ENCODE results near the gene POLR1A. TPM values are rescaled to one million over a fixed set of nuclear protein-coding genes. Genes with fewer than 3 reads are reported as not detected.

Gene POLR1A
- total RNA-seq, 1 experiment from 2014 or later = 25.5 TPM

GRCh38 chr2:86033751-86034692 is 71.7 kb downstream of the POLR1A start:
- no peak overlapping the region for H3K4me3 ChIP-seq
- no peaks in the 10 kb centered on the region for H3K27me3 ChIP-seq (replicated peaks)
- H3K4me1 ChIP-seq (replicated peaks) = peaks cover 15% of the 10 kb centered on the region
- no peaks in the 10 kb centered on the region for H3K9me3 ChIP-seq (replicated peaks)
- no peak for DNase-seq (ENCODE audit: low read depth in 1 of 2, low spot score in 2 of 2)
- H3K27ac ChIP-seq = no peak overlapping the region
- H3K36me3 ChIP-seq = peaks cover 89% of the 10 kb centered on the region

GRCh38 chr2:86032861-86033595 is 72.7 kb downstream of the POLR1A start:
- no peak for DNase-seq (ENCODE audit: low read depth in 1 of 2, low spot score in 2 of 2)
- Histone ChIP-seq H3K36me3 (peaks cover 91% of the 10 kb centered on the region), H3K4me3 (no peak overlapping the region), H3K9me3 (replicated peaks) (no peaks in the 10 kb centered on the region), H3K27me3 (replicated peaks) (no peaks in the 10 kb centered on the region), H3K27ac (no peak overlapping the region), H3K4me1 (replicated peaks) (peaks cover 15% of the 10 kb centered on the region)

GRCh38 chr2:86031606-86032005 is 74.1 kb downstream of the POLR1A start:
- no peak overlapping the region for H3K27ac ChIP-seq
- peaks cover 93% of the 10 kb centered on the region for H3K36me3 ChIP-seq
- no peak for DNase-seq (ENCODE audit: low read depth in 1 of 2, low spot score in 2 of 2)
- H3K4me1 ChIP-seq (replicated peaks) = peaks cover 7% of the 10 kb centered on the region
- H3K9me3 ChIP-seq (replicated peaks) = no peaks in the 10 kb centered on the region
- H3K4me3 ChIP-seq = no peak overlapping the region
- no peaks in the 10 kb centered on the region for H3K27me3 ChIP-seq (replicated peaks)

- H3K36me3 ChIP-seq = peaks cover 94% of the 10 kb centered on the region
Observed at GRCh38 chr2:86031151-86031550, 74.5 kb downstream of the POLR1A start.

GRCh38 chr2:86029873-86030272 is 75.8 kb downstream of the POLR1A start:
- no peak for DNase-seq (ENCODE audit: low read depth in 1 of 2, low spot score in 2 of 2)
- Histone ChIP-seq H3K9me3 (replicated peaks) (no peaks in the 10 kb centered on the region), H3K36me3 (peaks cover 91% of the 10 kb centered on the region), H3K27ac (no peak overlapping the region), H3K4me1 (replicated peaks) (no peaks in the 10 kb centered on the region), H3K27me3 (replicated peaks) (no peaks in the 10 kb centered on the region), H3K4me3 (no peak overlapping the region)

More at GRCh38 chr2:86031151-86031550, 74.5 kb downstream of the POLR1A start:
- no peak for DNase-seq (ENCODE audit: low read depth in 1 of 2, low spot score in 2 of 2)
- H3K4me1 ChIP-seq (replicated peaks) = peaks cover 3% of the 10 kb centered on the region
- no peaks in the 10 kb centered on the region for H3K27me3 ChIP-seq (replicated peaks)
- H3K9me3 ChIP-seq (replicated peaks) = no peaks in the 10 kb centered on the region
- no peak overlapping the region for H3K27ac ChIP-seq
- no peak overlapping the region for H3K4me3 ChIP-seq

GRCh38 chr2:86028766-86029381 is 76.8 kb downstream of the POLR1A start:
- DNase-seq (ENCODE audit: low read depth in 1 of 2, low spot score in 2 of 2) = no peak
- Histone ChIP-seq H3K27me3 (replicated peaks) (no peaks in the 10 kb centered on the region), H3K9me3 (replicated peaks) (no peaks in the 10 kb centered on the region), H3K4me1 (replicated peaks) (no peaks in the 10 kb centered on the region), H3K27ac (no peak overlapping the region), H3K36me3 (peaks cover 91% of the 10 kb centered on the region), H3K4me3 (no peak overlapping the region)

- no peak overlapping the region for H3K4me3 ChIP-seq
- H3K4me1 ChIP-seq (replicated peaks) = no peaks in the 10 kb centered on the region
- no peak overlapping the region for H3K27ac ChIP-seq
- H3K36me3 ChIP-seq = peaks cover 84% of the 10 kb centered on the region
- H3K27me3 ChIP-seq (replicated peaks) = no peaks in the 10 kb centered on the region
- no peak for DNase-seq (ENCODE audit: low read depth in 1 of 2, low spot score in 2 of 2)
- no peaks in the 10 kb centered on the region for H3K9me3 ChIP-seq (replicated peaks)
Observed at GRCh38 chr2:86027922-86028765, 77.5 kb downstream of the POLR1A start.

GRCh38 chr2:86027196-86027921 is 78.3 kb downstream of the POLR1A start:
- Histone ChIP-seq H3K4me1 (replicated peaks) (no peaks in the 10 kb centered on the region), H3K4me3 (no peak overlapping the region), H3K36me3 (peaks cover 76% of the 10 kb centered on the region), H3K27ac (no peak overlapping the region), H3K27me3 (replicated peaks) (no peaks in the 10 kb centered on the region), H3K9me3 (replicated peaks) (no peaks in the 10 kb centered on the region)
- no peak for DNase-seq (ENCODE audit: low read depth in 1 of 2, low spot score in 2 of 2)

GRCh38 chr2:86026744-86027065 is 79.0 kb downstream of the POLR1A start:
- peaks cover 69% of the 10 kb centered on the region for H3K36me3 ChIP-seq
- DNase-seq (ENCODE audit: low read depth in 1 of 2, low spot score in 2 of 2) = no peak
- no peaks in the 10 kb centered on the region for H3K9me3 ChIP-seq (replicated peaks)
- no peak overlapping the region for H3K4me3 ChIP-seq
- no peak overlapping the region for H3K27ac ChIP-seq
- no peaks in the 10 kb centered on the region for H3K27me3 ChIP-seq (replicated peaks)
- H3K4me1 ChIP-seq (replicated peaks) = no peaks in the 10 kb centered on the region

- no peaks in the 10 kb centered on the region; the same call in 1 of the 2 replicates for H3K9me3 ChIP-seq (replicated peaks)
- no peak for DNase-seq (ENCODE audit: low read depth in 1 of 2, low spot score in 2 of 2)
Observed at GRCh38 chr2:86025976-86026743, 79.5 kb downstream of the POLR1A start.

GRCh38 chr2:86025229-86025820 is 80.4 kb downstream of the POLR1A start:
- no peak overlapping the region for H3K4me3 ChIP-seq
- peaks cover 10% of the 10 kb centered on the region for H3K4me1 ChIP-seq (replicated peaks)
- no peak overlapping the region for H3K27ac ChIP-seq
- no peak for DNase-seq (ENCODE audit: low read depth in 1 of 2, low spot score in 2 of 2)
- no peaks in the 10 kb centered on the region; the same call in 1 of the 2 replicates for H3K9me3 ChIP-seq (replicated peaks)
- H3K27me3 ChIP-seq (replicated peaks) = no peaks in the 10 kb centered on the region
- H3K36me3 ChIP-seq = peaks cover 55% of the 10 kb centered on the region

More at GRCh38 chr2:86025976-86026743, 79.5 kb downstream of the POLR1A start:
- Histone ChIP-seq H3K4me1 (replicated peaks) (peaks cover 4% of the 10 kb centered on the region), H3K27me3 (replicated peaks) (no peaks in the 10 kb centered on the region), H3K4me3 (no peak overlapping the region), H3K27ac (no peak overlapping the region), H3K36me3 (peaks cover 64% of the 10 kb centered on the region)

GRCh38 chr2:86023366-86023712 is 82.3 kb downstream of the POLR1A start:
- Histone ChIP-seq H3K9me3 (replicated peaks) (no peaks in the 10 kb centered on the region; the same call in 1 of the 2 replicates), H3K4me1 (replicated peaks) (peaks cover 10% of the 10 kb centered on the region), H3K27ac (no peak overlapping the region), H3K27me3 (replicated peaks) (no peaks in the 10 kb centered on the region), H3K36me3 (peaks cover 38% of the 10 kb centered on the region), H3K4me3 (no peak overlapping the region)
- no peak for DNase-seq (ENCODE audit: low read depth in 1 of 2, low spot score in 2 of 2)
